HG02973 (cell line): ENCODE results near the gene BLMH.

Experiments
- ATAC-seq: cut with Tn5 transposase; IDR thresholded peaks from one replicate; pipeline ENCODE4 v1.9.1; 2021; ENCODE audit warnings: moderate library complexity; ENCODE audit not compliant: unreplicated experiment

The BLMH gene

DNA sequence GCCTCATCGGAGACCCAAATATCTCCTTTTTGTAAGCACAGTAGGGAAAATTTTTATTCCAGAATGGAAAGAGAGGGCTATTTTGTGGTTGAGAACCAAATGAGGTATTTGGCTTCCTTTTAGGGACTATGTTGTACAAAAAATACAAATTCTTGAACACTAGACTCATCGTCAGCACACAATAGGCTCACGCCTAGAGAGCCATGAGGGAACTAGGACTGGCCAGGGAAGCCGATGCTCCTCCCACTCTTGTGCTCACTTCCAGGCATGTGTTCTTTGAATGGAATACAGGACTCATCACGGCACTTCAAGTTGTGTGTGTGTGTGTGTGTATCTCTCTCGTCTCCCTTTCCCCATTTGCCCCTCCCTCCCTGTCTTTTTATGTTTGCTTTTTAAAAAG is 17.8 kb upstream of the BLMH start:
- no peak for ATAC-seq

- no peak for ATAC-seq
These were observed 16.7 kb upstream of the BLMH start for GRCh38 chr17:30308406-30308805.

DNA sequence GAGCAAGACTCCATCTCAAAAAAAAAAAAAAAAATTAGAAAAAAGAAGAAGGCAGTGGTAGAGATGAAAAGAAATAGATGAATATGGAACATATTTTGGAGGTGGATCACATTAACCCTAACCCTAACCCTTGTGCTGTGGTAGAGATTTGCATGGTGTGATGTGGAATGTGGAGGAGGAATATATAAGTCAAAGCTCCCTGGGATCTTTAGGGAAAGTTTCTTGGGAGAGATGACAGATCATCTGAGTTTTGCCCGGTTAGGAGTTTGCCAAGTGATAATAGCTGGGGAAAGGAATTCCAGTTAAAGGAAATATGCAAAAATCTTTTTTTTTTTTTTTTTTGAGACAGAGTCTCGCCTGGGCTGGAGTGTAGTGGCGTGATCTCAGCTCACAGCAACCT is 13.0 kb upstream of the BLMH start:
- no peak for ATAC-seq

GRCh38 chr17:30302241-30302640 is 10.5 kb upstream of the BLMH start:
- ATAC-seq, result no peak

GRCh38 chr17:30300818-30301217 is 9.1 kb upstream of the BLMH start:
- no peak for ATAC-seq

GRCh38 chr17:30299000-30299399 is 7.3 kb upstream of the BLMH start:
- ATAC-seq, result no peak

- ATAC-seq, result no peak
These were observed 6.0 kb upstream of the BLMH start for GRCh38 chr17:30297715-30298114.

DNA sequence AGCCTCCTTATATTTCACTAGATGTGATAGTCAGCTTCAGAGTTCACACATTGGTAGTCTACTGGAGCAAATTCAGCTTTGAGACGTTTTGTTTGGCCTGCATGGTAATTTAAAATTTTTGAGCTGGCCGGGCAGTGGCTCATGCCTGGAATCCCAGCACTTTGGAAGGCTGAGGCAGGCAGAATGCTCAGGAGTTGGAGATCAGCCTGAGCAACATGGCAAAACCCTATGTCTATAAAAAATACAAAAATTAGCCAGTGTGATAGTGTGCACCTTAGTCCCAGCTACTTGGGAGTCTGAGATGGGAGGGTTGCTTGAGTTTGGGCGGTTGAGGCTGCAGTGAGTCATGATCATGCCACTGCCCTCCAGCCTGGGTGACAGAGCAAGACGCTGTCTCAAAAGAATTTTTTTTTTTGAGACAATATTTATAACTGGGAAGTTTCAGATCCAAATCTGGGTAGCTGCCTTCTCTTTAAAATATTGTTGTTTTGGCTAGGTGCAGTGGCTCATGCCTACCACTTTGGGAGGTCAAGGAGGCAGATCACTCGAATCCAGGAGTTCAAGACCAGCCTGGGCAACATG is 4.8 kb upstream of the BLMH start:
- ATAC-seq, result no peak

DNA sequence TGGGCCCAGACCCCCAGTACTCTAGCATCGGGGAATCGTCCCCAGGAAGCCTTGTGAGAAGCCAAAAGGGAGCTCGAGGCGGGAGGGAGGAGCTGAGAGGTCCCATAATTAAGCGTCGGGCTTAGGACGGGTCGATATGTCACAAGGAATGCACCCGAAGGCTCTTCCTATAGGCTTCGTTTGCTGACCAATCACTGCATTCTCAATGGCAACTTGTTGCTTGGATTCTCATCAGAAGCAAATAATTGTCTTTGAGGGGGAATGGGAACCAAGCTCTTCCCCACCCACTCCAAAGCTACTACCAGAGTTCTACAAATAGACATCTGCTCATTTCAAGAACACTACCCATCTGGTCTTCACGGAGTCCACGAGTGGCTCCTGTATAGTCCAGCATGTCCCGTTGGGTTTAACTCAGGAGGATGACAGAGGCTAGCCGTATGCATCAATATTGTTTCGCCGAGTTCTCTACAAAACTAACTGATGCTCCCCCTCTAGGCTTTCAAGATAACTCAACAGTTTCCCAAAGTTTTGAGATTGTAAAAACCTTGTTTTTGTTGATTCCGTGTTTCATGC is 628 bp upstream of the BLMH start:
- no peak for ATAC-seq

- no peak for ATAC-seq
These were observed 825 bp downstream of the BLMH start for GRCh38 chr17:30290696-30291542.

DNA sequence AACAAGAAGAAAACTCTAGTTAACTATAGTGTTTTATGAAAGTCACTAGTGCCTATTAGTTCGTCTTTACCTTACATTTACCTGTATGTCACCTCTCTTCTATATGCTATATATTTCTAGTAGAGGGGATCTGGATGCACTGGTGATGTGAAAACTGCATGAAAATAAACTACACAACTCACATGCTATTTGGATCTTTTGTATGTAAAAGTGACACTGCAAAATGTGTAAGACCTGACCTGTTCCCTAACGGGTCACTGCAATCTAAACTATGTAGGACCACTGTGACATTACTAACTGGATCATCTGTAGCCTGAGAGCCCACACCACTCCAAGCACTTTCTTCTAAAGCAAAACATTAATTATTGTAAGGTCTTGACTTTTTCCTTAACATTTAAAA is 1.7 kb downstream of the BLMH start:
- ATAC-seq, result no peak

DNA sequence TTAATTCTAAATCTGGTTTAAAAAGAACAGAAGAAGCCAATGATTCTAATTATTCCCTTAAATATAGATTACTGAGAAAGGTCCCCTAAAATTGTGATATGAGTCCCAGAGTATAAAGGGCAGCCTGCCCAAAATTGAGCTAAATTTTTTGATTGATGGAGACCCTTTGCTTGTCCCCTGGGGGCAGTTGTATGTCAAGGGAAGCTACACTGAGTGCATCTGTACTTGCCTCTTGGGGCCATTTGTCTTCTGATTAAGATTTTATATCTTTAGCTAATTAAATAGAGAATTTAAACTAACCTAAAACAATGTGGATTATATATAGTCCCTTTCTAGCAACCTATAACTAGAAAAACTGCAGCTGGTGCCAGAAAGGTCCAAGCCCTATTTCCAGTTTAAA is 12.6 kb downstream of the BLMH start:
- ATAC-seq, result no peak

GRCh38 chr17:30278032-30278431 is 13.7 kb downstream of the BLMH start:
- no peak for ATAC-seq

DNA sequence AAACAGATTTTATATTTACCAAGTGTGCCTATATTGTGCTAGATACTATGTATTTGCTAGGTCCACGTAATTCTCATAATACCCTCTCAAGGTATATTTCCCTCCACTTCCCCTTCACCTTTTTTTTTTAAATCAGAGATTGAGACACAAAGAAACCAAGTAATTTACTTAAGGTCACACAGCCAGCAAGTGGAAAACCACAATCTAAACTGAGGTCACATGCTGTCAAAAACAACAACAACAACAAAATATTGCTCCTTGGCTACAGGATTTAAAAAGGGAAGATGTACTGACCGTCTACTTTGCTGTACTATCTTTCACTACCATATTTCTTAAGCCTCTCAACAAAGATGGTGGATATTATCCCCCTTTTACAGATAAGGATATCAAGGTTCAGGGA is 15.8 kb downstream of the BLMH start:
- no peak for ATAC-seq

DNA sequence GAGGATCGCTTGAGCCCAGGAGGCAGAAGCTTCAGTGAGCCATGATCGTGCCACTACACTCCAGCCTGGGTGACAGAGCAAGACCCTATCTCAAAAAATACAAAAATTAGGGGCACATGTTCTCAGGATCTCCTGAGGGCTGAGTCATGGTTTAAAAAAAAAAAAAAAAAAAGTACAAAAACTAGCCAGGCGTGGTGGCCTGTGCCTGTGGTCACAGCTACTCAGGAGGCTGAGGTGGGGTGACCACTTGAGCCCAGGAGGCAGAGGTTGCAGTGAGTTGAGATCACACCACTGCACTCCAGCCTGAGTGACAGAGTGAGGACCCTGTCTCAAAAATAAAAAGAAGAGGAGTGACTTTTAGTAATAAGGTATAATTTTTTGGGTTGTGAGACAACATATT is 16.9 kb downstream of the BLMH start:
- no peak for ATAC-seq

- no peak for ATAC-seq
These were observed 18.4 kb downstream of the BLMH start for GRCh38 chr17:30273373-30273772.

GRCh38 chr17:30271102-30271501 is 20.6 kb downstream of the BLMH start:
- ATAC-seq, result no peak

GRCh38 chr17:30267625-30268024 is 24.1 kb downstream of the BLMH start:
- no peak for ATAC-seq

- ATAC-seq, result no peak
These were observed 28.0 kb downstream of the BLMH start for GRCh38 chr17:30263552-30264333.

DNA sequence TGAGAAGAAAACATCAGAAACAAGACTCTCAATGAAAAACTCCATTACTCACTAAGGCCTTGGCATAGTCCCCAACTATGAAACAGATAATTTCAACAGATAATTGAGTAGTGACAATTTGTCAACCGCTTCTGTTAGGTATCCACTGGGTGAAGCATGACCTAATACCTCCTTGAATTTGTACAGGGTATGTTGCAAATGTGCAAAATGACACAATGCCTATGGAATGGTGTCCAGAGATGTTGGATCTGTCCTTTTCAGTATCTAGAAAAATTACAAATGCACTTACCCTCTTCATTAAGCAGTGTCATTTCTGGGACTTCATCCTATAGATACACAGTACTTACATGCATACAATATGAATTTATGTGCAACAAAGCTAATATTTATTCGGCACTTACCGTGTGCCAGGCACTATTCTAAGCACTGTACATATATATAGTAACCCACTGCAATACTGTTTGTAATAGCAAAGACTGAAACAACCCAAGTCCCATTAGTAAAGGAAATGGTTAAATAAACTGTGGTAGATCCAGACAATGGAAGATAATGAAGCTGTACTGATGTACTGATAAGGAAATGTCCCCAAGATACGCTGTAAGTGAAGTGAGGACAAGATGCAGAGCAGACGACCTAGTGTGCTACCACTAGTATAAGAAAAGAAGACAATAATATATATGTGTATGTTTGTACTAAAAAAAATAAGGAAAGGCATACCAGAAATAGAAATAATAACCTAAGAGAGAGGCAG is 34.8 kb downstream of the BLMH start:
- no peak for ATAC-seq

GRCh38 chr17:30254150-30254549 is 37.6 kb downstream of the BLMH start:
- ATAC-seq, result no peak
